Uterine smooth muscle cell (primary cell): ENCODE measurements around the gene HOXB5. TPM values are rescaled to one million over a fixed set of nuclear protein-coding genes. Genes with fewer than 3 reads are reported as not detected.

ENCODE experiments used
- total RNA-seq: library from RNA; depleted of rRNA; stranded (reverse); fragments of >200 nt; gene quantifications from 2 replicates; pipeline ENCODE4 v1.2.3, GENCODE V29; 2014

Gene HOXB5
- not detected in 2 replicates for total RNA-seq

GRCh38 chr17:48593126-48593829 lies at the start of gene HOXB5:
TSS of gene HOXB5 (minus strand) at chr17:48593779. CDS start at chr17:48593682, 97 bp downstream.

GRCh38 chr17:48626245-48627117 lies 32.9 kb upstream of the HOXB5 start, which contains the start of gene HOXB9:
TSS of gene HOXB9 (minus strand) at chr17:48626358. CDS start at chr17:48626269, 89 bp downstream.

GRCh38 chr17:48615047-48615962 lies 21.7 kb upstream of the HOXB5 start, which contains the start of gene HOXB8:
TSS of gene HOXB8 (minus strand) at chr17:48615292. CDS start at chr17:48614704, 588 bp downstream.

GRCh38 chr17:48610282-48611211 lies 17.0 kb upstream of the HOXB5 start, which contains the start of gene HOXB7:
TSS of gene HOXB7 (minus strand) at chr17:48611017. CDS start at chr17:48610918, 99 bp downstream.

GRCh38 chr17:48604770-48605329 lies 11.3 kb upstream of the HOXB5 start, which contains the start of gene HOXB6:
TSS of gene HOXB6 (minus strand) at chr17:48604986. CDS start at chr17:48598150, 6,836 bp downstream.

GRCh38 chr17:48589831-48590606 lies 3.6 kb downstream of the HOXB5 start, which contains the start of gene HOXB3:
TSS of gene HOXB3 (minus strand) at chr17:48590241. CDS start at chr17:48552474, 37,767 bp downstream.

GRCh38 chr17:48577946-48578615 lies 15.5 kb downstream of the HOXB5 start, which contains the start of gene HOXB4:
TSS of gene HOXB4 (minus strand) at chr17:48578350. CDS start at chr17:48578319, 31 bp downstream.

GRCh38 chr17:48545022-48545375 lies 48.6 kb downstream of the HOXB5 start, which contains the start of gene HOXB2:
TSS of gene HOXB2 (minus strand) at chr17:48545109. CDS start at chr17:48544911, 198 bp downstream.

Other genes starting within 250 kb of the HOXB5 start
- gene SKAP1, start 163.6 kb downstream of the HOXB5 start, total RNA-seq, result not detected in 2 replicates
- not detected in 2 replicates for gene HOXB1, start 62.8 kb downstream of the HOXB5 start, total RNA-seq
- gene HOXB2, start 48.7 kb downstream of the HOXB5 start, total RNA-seq, result 8.0 and 8.6 TPM in 2 replicates
- 1.00 and 1.1 TPM in 2 replicates for gene HOXB4, start 15.4 kb downstream of the HOXB5 start, total RNA-seq
- gene HOXB3, start 3.5 kb downstream of the HOXB5 start, total RNA-seq, result 3.0 and 4.0 TPM in 2 replicates
- 0.62 and 0.77 TPM in 2 replicates for gene HOXB6, start 11.2 kb upstream of the HOXB5 start, total RNA-seq
- 1.4 and 1.7 TPM in 2 replicates for gene HOXB7, start 17.2 kb upstream of the HOXB5 start, total RNA-seq
- 0.22 TPM in 1 of 2 replicates, not detected in the other for gene HOXB8, start 21.5 kb upstream of the HOXB5 start, total RNA-seq
- gene HOXB9, start 32.6 kb upstream of the HOXB5 start, total RNA-seq, result not detected in 2 replicates
- not detected in 2 replicates for gene PRAC1, start 128.7 kb upstream of the HOXB5 start, total RNA-seq
- gene PRAC2, start 129.4 kb upstream of the HOXB5 start, total RNA-seq, result not detected in 2 replicates
- gene HOXB13, start 135.0 kb upstream of the HOXB5 start, total RNA-seq, result not detected in 2 replicates
- gene TTLL6, start 223.4 kb upstream of the HOXB5 start, total RNA-seq, result not detected in 2 replicates
- gene CALCOCO2, start 237.3 kb upstream of the HOXB5 start, total RNA-seq, result 52.5 and 53.5 TPM in 2 replicates